ENCODE measurements around the gene BCL2A1.

DNA sequence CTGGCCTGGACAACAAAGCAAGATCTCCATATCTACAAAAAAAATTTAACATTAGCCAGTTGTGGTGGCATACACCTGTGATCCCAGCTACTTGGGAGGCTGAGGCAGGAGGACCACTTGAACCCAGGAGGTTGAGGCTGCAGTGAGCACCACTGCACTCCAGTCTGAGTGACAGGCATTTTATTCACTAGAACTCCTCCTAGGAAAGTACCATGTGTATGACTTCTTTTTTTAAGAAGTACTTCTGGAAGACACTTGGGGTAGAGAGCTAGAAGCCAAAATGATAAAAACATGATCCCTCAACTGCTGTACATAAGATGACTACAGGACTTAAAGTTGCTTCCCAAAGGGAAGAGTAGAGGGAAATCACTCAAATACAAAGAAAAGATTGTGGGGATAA, 24.0 kb downstream of the BCL2A1 start:
- TF ChIP-seq, protein P1, sequence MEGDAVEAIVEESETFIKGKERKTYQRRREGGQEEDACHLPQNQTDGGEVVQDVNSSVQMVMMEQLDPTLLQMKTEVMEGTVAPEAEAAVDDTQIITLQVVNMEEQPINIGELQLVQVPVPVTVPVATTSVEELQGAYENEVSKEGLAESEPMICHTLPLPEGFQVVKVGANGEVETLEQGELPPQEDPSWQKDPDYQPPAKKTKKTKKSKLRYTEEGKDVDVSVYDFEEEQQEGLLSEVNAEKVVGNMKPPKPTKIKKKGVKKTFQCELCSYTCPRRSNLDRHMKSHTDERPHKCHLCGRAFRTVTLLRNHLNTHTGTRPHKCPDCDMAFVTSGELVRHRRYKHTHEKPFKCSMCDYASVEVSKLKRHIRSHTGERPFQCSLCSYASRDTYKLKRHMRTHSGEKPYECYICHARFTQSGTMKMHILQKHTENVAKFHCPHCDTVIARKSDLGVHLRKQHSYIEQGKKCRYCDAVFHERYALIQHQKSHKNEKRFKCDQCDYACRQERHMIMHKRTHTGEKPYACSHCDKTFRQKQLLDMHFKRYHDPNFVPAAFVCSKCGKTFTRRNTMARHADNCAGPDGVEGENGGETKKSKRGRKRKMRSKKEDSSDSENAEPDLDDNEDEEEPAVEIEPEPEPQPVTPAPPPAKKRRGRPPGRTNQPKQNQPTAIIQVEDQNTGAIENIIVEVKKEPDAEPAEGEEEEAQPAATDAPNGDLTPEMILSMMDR (IDR thresholded peaks at IDR 0.05) = no peak
- TF ChIP-seq POLR2A (IDR thresholded peaks at IDR 0.05) = no peak
